Stimulated activated CD4-positive, alpha-beta T cell treated with anti-CD3 and anti-CD28 coated beads, TNF-alpha, amount 100 ng/mL, for 4 hours (primary cell): ENCODE data around the gene SH3RF3.

ENCODE experiments used
- DNase-seq, 3 experiments: peaks; one replicate each; pipeline ENCODE4 v3.0.0-alpha.2; 2020; ENCODE audit warnings: low read depth in 3 of 3

SH3RF3 gene

DNA sequence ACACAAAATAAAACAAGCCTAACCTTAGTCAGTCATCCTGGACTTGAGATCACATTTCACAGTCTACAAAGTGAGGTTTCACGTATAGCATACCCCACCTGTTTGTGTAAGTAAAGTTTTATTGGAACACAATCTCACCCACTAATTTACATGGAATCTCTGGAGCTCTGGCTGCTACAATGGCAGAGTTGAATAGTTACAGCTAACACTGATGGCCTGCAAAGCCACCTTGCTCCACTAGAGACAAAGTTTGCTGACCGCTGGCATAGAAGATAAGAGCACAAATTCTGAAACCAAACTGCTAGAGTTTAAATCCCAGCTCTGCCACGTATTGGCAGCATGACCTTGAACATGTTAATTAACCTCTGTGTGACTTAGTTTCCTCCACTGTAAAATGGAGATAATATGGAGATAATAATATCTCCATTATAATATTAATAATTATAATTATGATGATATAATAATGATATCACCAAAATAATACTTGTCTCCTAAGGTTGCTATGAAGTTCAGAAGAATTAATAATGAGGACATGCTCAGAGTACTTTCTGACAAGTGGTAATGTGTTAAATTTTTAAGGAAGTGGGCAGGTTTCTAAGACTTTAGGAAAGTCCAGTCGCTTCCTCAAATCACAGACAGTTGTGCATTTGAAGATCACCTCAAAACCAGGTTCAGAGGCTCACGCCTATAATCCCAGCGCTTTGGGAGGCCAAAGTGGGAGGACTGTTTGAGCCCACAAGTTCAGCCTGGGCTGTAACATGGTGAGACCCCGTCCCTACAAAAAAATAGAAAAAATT is 204.6 kb downstream of the SH3RF3 start:
- DNase-seq = no peak

DNA sequence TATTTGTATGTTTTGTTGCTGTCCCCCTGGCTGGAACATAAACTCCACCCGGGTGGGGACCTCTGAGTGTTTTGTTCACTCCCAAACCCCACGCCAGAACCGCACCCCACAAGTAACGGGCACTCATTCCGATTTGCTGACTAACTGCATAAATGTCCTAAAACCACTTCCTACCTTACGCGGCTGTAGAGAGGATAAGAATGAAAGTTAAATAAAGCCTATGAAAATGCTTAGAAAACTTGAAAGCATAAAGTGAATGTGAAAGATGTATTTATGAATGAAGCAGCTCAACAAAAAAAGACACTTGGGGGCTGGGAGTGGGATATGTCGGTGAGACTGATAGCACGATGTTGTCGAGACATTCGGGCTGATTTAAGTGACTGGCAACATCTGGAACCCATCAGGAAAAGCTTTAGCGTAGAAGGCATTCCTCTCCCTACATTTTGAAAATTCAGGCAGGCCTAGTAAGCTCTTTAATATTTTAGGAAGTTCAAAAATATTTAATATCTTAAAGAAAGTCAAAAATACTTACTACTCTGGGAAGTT is 206.7 kb downstream of the SH3RF3 start:
- no peak for DNase-seq

DNA sequence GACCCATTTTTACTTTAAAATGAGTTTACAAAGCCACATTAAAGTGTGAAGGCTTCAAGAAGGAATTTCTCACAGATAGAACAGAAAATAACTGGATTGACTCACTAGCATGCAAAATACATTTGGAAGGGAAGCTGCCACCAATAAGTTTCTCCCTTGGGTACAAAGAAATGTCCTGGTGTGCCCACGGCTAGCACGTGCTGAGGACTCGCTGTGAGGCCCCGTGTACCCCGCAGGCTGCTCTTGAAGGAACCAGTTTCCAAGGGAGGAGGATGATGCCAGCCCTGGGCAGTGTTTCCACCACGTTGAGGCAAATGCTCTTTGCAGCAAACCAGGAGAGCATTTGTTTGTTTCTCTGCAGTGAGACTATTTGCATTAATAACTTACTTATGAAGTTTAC is 207.3 kb downstream of the SH3RF3 start:
- no peak for DNase-seq

DNA sequence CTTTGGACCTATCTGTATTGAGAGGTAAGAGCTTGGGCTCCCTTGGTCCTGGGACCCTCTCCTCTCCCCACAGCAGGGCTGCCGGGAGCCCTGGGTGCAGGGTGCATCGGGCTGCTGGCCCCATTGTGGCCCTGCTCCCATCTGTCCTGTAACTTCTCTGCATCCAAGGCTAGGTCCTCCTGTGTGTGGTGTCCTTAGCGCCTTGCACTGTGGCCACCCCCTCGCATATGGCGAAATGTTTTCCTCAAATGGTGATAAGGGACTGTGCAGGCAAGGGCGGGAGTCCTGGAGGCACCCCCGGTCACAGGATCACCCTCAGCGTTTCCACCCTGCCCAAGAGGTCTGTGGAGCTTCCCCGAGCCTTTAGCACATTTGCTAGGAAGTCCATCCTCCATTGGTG is 208.2 kb downstream of the SH3RF3 start:
- DNase-seq = no peak

DNA sequence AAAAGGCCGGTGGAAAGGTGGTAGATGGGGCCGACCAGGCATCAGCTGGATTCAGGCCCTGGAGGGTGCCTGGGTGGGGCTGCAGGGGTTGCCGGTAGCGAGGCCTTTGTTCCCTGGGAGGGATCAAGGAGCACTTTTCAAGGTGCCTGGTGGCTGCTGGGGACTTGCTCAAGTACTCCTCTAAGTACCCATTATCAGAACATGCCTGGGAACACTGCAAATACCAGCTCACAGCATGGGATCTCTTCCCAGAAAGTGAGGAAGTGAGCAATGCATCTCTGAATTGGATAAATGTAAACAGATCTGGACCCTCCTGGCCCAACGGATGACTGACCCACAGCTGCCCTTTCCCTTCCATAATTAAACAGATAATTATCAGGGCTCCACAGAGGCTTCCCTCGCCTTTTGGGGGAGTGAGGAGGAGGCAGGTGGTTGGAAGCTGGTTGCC is 210.5 kb downstream of the SH3RF3 start:
- no peak for DNase-seq

DNA sequence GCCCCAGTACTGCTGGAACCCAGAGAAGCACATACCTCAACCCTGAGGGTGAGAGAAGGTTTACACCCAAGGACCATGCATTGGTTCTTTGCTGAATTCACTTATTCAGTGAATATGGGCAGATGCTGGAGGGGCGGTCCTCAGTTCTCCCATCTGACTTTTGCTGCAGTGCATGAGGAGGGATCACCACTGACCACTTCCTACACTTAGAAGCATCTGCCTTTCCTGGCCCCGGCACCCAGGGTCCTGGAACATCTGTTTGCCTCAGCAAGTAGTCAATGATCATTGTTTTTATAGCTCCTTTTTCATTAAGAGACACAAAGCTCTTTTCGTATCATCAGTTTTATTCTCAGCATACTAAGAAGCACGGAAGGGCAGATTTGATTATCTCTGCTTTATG is 211.4 kb downstream of the SH3RF3 start:
- DNase-seq = no peak

DNA sequence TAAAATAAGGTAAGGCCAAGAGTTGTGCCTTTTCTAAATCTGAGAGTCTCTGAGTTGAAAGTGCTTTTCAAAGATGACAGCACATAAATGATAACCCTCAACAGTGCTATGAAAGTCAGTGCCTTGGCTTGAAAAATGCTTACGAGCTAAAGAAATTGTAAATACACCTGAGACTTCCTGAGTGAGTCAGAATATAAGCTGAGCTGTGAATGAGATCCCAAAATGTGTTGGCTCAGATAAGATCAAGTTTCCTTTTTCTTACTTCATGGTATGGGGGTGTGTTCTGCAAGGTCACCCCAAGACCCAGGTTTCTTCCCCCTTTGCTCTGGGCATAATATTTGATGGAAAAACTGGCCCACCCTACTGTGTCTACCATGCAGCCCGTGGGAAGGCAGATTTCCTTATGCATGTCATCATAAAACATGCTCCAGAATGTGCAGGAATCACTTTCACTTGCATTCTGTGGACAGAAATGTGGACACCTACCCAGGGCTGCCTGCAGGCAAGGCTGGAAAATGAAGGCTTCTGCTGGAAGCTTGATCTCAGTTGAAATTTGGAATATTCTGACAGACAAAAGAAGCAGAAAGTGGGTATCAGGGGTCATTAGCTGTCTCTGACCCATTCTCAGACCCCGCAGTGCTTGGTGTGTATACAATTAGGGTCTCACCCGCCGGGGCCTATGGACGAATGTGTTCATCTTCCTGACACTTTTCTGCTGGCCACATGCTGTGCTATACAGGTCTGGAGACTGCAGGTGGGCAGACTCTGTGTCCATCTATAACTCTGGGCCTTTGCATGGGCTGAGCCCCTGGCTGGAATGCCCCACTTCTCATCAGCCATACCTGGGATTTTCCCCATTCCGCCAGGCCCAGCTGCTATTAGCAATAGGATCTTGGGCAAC is 212.6 kb downstream of the SH3RF3 start:
- no peak for DNase-seq

DNA sequence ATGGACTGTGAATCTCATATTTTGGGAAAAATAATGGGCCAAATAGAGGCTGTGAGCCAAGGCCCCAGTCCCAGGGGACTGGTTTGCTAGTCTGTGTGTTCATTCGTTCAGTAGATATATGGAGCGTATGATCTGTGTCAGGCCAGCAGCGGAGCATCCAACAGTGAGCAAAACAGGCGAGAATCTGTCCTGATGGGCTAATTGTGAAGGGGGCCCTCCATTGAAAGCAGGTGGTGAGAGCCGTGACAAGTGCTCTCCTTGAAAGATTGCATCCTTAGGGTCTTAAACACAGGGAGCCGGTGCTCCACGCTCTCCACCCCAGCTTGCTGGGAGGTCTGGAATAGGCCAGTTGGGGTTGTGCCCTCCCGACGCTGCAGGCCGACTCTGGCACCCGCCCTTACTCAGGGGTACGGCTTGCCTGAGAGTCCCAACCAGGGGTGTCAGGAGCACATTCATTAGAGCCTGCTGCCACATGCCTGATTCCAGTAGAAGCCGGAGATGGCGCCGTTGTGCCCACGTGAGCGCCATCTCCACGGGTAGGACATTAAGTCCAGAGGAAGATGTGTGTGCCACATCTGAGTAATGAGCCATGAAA is 213.3 kb downstream of the SH3RF3 start:
- DNase-seq = no peak

DNA sequence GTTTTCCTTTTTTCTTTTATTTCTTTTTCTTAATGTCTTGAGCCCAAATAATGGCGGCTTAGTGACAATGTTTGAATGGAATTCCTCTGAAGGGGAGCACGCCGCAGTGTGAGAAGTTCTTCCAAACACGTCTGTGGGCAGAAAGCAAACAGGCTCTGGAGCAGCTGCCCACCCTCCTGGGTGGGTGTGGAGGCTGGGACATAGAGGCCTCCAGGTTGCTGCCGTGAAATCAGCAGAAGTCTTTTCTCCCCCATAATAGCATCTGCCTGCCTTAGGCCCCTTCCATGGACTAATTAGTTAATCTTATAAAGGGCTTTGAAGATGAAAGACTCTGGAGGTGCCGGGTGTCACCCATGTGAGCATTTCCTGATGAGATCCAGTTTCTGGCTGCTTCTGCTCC is 213.9 kb downstream of the SH3RF3 start:
- no peak for DNase-seq

DNA sequence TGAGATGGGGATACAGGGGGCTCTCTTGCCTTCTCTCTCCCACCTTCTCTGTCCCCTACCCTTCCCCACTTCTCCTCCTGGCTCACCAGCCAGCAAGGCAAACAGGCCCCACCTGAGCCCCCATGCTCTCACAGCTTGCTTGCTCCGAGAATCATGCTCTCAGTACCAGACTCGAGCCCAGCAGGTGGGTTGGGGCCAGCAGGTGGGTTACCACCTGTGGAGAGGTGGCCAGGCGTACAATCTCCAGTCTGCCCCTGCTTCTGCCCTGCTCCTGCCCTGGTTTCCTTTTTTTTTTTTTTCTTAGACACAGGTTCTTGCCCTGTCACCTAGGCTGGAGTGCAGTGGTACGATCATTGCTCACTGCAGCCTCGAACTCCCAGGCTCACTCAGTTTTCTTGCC is 214.5 kb downstream of the SH3RF3 start:
- no peak for DNase-seq

DNA sequence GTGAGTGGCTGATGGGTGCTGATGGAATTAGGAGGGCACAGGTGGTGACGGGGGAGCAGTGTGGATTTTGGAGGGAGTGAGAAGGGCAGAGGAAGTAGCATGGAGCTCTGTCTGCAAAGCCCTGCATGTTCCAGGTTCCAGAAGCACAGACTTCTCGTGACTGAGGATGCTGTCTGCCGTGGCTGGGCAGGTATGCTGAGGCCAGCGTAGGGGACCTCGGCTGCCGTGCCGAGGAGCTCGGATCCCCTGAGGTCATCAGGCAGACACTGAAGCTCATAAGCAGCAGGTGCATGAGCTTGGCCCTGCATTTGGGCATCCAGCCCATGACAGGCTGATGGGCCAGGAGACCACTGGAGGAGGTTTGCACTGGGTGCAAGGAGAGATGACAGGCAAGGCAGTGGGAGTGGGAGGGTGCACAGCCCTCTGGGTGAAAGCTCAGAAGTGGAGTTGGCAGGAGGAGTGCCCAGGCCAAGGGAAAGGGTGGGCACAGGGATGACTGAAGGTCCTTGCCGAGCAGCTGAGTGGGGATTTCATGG is 215.3 kb downstream of the SH3RF3 start:
- no peak for DNase-seq

DNA sequence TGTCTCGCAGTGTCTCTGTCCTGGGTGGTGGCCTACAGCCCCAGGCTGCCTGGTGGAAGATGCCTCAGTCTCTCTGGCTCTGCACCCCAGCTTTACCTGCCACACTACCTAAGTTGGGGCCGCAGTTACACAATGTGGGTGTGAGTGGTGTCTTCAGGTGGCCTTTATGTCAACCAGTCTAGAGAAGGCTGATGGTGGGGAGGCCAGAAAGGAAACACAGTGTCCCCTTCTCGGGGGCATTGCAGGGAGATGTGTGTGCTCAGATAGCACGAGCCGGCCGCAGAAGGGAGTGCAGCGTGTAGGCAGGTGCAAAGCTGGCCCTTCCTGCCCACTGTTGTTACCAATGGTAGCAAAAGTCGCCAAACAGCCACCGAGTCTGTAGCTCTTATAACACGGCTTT is 216.1 kb downstream of the SH3RF3 start:
- DNase-seq = no peak

DNA sequence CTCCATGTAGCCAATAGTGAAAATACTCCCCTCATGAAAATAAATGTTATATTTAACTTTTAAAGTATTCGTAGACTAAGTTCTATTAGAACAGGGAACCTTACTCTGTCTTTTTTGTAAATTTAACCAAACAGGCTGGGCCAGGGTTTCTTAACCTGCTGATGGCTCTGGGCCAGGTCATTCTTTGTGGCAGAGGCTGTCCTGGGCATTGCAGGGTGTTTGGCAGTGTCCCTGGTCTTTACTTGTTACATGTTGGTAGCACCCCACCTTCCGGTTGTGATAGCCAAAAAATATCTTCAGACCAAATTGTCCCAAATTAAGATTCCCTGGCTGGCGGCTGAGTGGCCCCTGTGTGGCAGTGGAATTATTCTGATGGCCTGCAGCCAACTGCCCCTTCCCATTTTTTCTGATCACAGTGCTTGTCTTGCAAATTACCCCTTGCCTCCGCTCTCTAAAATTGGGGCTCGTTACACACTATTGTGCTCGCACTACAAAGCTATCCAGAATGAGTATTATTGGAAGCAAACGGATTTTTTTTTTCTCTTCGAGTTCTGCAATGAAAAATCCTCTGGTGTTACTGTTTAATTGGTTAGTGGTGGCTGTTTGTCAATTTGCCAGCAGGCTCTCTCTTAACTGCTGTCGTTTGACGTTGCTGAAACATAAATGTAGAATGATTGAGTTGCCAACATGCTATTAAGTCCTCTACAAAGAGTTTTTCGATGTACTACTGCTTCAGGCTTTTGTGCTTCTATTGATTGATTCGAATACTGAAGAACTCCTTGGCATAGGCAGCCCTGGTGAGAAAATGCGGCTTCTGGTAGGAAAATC is 216.9 kb downstream of the SH3RF3 start:
- no peak for DNase-seq

DNA sequence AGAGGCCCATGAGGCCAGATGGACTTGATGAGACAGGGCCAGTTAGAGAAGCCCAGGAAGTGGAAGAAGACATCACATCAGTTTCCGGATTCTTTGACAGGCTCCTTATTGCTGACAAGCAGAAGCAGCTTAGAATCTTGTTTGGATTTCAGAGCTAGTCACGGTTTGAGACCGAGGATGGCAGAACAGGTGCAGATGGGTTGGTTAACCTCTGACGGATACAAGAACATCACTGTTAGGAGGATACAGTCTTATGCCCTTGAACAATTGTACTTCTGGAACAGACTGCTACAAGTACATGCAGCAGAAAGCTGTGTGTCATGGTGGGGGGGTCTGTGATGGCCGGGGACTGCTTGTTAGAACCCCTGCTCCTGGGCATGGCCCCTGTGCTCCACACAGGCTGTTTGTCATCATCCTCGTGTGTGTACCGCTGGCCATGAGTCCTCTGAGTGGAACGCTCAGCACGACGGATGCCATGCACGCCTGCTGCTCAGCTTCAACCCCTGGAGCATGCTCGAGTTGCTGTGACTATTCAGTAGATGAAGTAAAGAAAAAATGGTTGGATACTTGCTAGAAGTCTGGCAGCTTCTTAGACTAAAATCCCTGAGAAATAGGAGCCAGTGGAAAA is 217.7 kb downstream of the SH3RF3 start:
- no peak for DNase-seq

DNA sequence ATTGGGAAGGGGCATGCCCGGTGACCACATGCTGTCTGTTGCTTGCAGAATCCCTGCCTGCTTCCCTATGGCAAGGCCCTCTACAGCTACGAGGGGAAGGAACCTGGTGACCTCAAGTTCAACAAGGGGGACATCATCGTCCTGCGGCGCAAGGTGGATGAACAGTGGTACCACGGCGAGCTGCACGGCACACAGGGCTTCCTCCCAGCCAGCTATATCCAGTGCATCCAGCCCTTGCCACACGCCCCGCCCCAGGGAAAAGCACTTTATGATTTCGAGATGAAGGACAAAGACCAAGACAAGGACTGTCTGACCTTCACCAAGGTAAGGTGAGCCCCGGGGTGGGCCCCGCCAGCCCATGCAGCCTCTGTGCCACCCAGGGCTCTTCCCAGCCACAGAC is 218.6 kb downstream of the SH3RF3 start:
- DNase-seq = no peak

DNA sequence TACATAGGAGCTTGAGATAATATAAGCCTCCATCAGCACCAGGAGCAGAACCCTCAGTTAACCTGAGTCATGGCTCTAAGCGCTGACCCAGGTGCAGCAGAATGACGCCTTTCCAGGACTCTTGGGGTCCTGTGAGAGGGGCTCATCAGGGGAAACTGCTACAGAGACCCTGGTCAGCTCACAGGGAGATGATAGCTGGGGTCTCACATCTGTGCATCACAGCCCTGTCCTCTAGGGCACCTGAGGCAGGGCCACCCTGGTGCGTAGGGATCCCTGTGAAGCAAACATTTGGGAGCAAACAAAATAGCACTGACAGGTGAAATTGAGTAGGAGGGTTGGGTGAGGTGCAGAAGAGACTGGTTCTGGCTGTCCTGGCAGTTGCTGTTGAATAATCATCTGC is 219.2 kb downstream of the SH3RF3 start:
- DNase-seq = no peak

DNA sequence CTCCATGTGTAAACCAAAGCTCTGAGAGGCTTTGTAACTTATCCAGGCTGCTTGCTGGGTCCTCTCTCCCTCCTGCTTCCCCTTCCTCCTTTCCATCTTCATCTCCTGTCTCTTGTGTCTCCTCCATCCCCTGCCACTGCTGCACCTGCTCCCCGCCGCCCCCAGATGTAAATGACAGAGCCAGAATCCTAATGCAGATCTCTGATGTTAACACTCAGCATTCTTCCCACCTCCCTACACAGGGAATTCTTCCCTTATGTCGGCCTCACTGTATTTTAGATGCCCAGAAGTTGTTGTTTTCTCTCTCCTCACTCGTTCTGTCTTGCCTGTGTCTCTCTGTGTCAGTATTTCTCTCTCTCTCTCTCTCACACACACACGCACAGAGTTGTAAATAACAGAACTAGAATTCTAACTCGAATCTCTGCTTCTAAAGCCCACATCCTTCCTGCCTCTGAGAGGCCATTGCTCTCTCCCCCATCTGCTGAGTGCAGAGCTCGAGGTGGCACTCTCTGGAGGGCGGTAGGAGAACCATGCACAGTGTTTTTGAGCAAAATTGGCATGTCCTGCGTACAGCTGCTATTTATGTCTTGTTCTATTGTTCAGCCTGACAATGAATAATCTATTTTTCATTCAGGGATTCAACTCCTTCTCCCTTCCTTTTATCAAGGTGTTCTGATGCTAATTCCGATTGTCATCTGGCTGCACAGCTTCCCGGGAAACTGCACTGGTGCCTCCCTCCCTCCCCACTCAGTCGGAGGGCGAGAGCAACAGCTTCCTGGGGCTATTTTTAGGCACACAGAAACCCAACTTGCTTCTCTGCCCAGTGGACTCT is 219.9 kb downstream of the SH3RF3 start:
- DNase-seq = no peak

DNA sequence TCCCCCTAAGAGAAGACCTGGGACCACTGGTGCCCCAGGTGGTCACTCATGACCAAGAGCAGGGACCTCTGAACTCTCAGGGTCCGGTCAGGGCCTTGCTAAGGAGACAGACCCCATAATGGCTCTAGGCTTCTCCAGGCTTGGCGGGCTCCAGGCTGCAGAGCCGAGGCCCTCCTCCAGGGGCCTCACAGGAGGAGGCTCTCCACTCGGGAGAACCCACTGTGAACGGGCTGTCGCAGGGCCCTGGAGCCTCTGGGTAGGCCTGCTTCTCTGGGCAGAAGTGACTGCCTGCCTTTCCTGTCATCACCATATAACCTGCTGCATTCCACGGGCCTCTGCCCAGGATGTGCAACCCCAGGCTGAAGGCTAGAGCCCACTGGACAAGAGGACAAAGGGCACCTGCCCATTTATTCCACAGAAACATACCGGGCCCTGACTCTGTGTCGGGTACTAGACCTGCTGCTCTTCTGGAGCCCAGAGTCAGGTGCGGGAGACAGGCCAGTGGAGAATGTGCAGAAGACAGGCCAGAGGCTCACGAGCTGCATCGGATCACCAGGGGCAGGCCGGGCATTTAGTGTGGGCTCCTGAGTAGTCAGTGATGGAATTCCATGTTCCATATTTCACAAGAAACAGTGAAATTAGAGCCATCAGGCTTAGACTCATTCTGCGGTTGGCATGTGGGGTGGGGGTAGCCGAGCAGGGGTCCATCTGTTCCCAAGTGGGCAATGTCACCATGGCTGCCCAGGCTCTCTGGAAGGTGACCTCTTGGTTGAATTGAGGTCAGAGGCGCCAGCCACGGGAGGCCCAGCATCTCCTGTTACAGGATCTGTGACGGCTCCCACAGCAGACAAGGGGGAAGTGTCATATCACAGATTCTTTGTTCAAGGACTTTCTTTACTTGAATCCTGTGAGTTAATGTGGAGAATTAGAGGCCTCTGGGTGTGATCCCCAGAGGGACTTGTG is 220.8 kb downstream of the SH3RF3 start:
- DNase-seq = no peak

DNA sequence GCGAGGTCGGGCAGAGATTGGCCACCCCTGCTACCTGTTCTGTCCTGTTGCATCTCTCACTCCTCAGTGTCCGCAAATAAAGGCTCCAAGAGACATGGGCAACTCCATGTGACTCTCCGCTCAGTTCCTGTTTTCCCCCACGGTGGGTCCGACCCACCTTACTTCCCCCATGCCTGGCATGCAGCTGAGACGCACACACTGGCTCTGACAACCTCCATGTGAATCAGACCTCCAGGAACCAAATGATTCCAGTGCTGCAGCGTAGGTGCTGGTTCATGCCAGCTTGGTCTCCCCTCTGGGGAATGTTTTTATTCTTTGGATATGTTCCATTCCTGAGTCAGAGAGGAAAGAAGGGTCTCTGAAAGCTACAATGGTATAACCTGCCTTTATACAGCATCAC is 221.5 kb downstream of the SH3RF3 start:
- DNase-seq = no peak
